ENCODE data around the gene GAGE10.
"Not testable (repeated sequence)": the region's sequence is repeated elsewhere in the genome, so short reads cannot be mapped to it uniquely, and the experiment has no call there.

The GAGE10 gene

DNA sequence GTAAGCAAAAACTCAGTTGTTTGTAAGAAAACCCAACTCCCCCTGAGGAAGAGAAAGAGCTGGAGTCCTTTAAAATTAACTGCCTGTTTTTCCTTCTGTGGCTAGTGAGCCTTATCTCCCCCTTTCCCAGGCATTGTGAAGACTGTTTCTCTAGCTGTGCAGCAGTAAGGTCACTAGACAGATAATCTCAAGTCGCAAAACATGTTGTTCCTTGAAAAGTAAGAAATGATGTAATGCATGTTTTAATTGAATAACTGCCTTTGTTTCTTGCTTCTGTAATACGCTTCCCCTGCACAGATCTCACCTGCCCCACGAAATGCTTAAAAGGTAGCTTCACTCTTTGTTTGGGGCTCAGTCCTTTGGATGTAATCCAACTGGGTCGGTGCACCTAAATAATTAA, 12.6 kb downstream of the GAGE10 start:
- in situ Hi-C loops (cut with HindIII; ENCODE audit: low sequenced_read_pairs), result no loop called here

DNA sequence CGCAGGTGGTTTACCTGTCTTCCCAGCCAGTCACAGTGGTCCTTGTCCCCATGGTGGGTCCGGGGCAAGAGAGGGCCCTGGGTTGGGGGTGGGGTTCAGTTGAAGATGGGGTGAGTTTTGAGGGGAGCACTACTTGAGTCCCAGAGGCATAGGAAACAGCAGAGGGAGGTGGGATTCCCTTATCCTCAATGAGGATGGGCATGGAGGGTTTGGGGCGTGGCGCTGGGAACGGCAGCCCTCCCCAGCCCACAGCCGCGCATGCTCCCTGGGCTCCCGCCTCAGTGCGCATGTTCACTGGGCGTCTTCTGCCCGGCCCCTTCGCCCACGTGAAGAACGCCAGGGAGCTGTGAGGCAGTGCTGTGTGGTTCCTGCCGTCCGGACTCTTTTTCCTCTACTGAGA, 18.3 kb downstream of the GAGE10 start, which contains the start of gene GAGE12J:
TSS of gene GAGE12J (plus strand) at position 301 of the 400 bp plus-strand sequence. CDS start 1,157 bp downstream, outside the sequence.
- in situ Hi-C loops (cut with HindIII; ENCODE audit: low sequenced_read_pairs), result not testable (repeated sequence)

DNA sequence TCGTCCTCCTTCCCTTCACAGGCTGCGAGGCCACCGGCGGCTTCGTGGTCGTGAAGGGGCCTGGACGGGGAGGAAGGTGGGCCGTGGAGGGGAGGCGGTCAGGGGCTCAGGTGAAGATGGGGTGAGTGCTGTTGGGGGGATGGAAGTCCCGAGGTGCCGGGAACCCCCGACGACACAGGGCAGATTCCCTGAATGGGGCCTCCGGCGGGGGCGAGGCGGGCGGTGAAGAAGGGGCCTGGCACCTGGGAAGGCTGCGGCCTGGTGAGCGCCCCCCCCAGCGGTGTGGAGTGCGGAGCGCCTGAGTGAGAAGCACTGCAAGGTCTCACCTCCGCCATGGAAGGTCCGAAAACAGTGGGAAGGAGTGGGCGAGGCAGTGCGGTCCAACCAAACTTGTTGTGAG, 18.8 kb downstream of the GAGE10 start:
- in situ Hi-C loops (cut with HindIII; ENCODE audit: low sequenced_read_pairs), result not testable (repeated sequence)

DNA sequence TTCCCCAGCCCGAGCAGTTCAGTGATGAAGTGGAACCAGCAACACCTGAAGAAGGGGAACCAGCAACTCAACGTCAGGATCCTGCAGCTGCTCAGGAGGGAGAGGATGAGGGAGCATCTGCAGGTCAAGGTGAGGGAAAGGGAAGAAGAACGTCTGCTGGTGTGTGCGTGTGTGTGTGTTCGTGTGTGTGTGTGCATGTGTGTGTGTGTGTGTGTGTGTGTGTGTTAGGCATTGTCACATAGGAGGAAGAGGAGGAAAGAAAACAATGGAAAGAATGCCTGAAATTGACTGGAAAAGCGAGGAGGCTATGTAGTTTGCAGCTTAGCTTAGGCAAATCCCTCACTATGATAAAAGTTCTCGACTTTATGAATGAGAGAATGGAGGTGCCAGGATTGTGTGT, 20.3 kb downstream of the GAGE10 start:
- in situ Hi-C loops (cut with HindIII; ENCODE audit: low sequenced_read_pairs), result not testable (repeated sequence)

DNA sequence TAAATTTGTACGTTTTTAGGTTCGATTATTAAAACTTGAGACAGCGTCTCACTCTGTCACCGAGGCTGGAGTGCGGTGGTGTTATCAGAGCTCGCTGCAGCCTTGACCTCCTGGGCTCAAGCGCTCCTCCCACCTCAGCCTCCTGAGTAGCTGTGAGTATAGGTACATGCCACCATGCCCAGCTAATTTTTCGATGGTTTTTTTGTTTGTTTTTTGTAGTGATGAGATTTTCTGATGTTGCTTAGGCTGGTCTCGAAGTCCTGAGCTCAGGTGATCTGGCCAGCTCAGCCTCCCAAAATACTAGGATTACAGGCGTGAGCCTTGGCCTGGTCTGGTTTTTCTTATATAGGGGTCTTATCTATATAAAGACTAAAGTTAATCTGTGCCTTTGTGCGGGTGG, 27.0 kb downstream of the GAGE10 start:
- in situ Hi-C loops (cut with HindIII; ENCODE audit: low sequenced_read_pairs), result not testable (repeated sequence)

DNA sequence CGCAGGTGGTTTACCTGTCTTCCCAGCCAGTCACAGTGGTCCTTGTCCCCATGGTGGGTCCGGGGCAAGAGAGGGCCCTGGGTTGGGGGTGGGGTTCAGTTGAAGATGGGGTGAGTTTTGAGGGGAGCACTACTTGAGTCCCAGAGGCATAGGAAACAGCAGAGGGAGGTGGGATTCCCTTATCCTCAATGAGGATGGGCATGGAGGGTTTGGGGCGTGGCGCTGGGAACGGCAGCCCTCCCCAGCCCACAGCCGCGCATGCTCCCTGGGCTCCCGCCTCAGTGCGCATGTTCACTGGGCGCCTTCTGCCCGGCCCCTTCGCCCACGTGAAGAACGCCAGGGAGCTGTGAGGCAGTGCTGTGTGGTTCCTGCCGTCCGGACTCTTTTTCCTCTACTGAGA, 27.8 kb downstream of the GAGE10 start, which contains the start of gene GAGE13:
TSS of gene GAGE13 (plus strand) at position 301 of the 400 bp plus-strand sequence. CDS start 1,156 bp downstream, outside the sequence.
- in situ Hi-C loops (cut with HindIII; ENCODE audit: low sequenced_read_pairs), result not testable (repeated sequence)

DNA sequence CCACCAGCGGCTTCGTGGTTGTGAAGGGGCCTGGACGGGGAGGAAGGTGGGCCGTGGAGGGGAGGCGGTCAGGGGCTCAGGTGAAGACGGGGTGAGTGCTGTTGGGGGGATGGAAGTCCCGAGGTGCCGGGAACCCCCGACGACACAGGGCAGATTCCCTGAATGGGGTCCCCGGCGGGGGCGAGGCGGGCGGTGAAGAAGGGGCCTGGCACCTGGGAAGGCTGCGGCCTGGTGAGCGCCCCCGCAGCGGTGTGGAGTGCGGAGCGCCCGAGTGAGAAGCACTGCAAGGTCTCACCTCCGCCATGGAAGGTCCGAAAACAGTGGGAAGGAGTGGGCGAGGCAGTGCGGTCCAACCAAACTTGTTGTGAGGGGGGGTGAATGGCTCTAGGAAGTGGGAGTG, 28.4 kb downstream of the GAGE10 start:
- in situ Hi-C loops (cut with HindIII; ENCODE audit: low sequenced_read_pairs), result not testable (repeated sequence)

DNA sequence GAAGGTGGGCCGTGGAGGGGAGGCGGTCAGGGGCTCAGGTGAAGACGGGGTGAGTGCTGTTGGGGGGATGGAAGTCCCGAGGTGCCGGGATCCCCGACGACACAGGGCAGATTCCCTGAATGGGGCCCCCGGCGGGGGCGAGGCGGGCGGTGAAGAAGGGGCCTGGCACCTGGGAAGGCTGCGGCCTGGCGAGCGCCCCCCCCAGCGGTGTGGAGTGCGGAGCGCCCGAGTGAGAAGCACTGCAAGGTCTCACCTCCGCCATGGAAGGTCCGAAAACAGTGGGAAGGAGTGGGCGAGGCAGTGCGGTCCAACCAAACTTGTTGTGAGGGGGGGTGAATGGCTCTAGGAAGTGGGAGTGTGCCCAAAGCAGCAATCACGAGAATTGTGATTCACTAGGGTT, 38.0 kb downstream of the GAGE10 start:
- in situ Hi-C loops (cut with HindIII; ENCODE audit: low sequenced_read_pairs), result not testable (repeated sequence)

DNA sequence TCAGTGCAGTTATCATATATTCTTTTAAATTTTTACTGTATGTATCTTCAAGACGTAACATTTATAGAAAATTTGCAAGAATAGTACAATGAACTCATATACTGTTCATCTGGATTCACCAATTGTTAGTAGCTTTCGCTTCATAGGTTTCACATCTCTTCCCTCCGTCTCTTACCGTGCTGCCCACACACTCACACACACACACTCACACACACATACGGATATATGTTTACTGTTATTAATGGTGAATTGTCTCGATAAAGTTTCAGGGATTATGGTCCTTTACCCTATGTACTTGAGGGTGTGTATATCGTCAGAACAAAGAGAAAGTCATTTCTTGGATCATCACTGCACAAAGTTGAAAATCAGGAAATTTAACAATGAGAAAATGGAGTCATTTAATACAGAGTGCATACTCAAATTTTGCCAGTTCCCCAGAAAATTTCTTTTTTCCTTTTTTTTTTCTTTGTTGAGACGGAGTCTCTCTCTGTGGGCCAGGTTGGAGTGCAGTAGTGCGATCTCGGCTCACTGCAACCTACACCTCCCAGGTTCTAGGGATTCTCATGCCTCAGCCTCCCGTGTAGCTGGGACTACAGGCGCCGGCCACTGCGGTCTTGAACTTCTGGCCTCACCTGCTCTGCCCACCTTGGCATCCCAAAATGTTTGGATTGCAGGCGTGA, 41.2 kb downstream of the GAGE10 start:
- in situ Hi-C loops (cut with HindIII; ENCODE audit: low sequenced_read_pairs), result not testable (repeated sequence)

DNA sequence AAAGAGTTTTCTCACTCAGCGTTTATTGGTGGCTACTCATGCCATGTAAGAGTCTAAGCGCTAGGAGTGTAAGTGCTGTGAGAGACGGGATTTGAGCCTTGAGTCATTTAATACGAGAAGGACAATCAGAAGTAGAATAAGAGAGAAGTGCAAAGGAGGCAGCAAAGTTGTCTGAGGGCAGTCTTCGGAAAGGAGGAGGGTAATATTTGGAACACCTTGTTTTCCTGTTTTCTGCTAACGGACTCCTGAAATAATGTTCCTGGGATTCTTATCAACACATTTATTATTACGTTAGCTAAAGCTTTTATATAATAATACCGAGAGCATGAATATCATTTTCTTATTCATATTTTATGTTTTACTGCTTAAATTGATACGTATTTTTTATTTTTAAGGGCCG, 42.0 kb downstream of the GAGE10 start:
- in situ Hi-C loops (cut with HindIII; ENCODE audit: low sequenced_read_pairs), result not testable (repeated sequence)

DNA sequence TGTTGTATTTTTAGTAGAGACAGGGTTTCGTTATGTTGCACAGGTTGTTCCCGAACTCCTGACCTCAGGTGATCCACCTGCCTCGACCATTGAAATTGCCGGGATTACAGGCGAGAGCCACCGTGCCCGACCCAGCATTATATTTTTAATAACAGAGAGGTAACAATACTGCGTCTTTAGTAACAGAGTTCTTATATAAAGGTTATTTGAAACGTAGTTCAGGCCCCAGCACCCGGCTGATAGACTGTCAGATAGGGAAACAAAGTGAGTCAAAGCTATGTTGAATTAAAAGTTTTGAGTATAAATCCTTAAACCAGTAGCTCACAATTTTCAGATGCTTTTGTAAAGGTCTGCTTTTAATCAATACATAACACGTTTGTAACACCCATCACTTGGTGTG, 42.7 kb downstream of the GAGE10 start:
- in situ Hi-C loops (cut with HindIII; ENCODE audit: low sequenced_read_pairs), result not testable (repeated sequence)
